A549 (cell line): Measurements from ENCODE around the gene ZBTB8OS. TPM values are rescaled to one million over a fixed set of nuclear protein-coding genes. Genes with fewer than 3 reads are reported as not detected.

Experiments
- ATAC-seq, 2 experiments: fragments of 200-7000 bp in 1 of 2; fragments of >200 bp in 1 of 2; cut with Nextera tagmentation in 1 of 2; cut with Tn5 transposase in 1 of 2; 3 replicates each; pipeline versions ENCODE4 v1.8.0 to v1.9.1; 2018 to 2020; ENCODE audit warnings: mild to moderate bottlenecking in 1 of 2, moderate library complexity in 1 of 2
- CTCF ChIA-PET: fragments of 300-600 bp; sonication (Branson Sonifier 250); formaldehyde crosslinking; extraction: SDS; loops from one replicate; lab custom pipeline; 2021; ENCODE audit warnings: antibody characterized with exemption, inconsistent platforms; lab: Yijun Ruan, JAX
- POLR2A ChIA-PET: fragments of 350-600 bp; formaldehyde crosslinking; extraction: SDS; loops from one replicate; lab custom pipeline; 2021; ENCODE audit warnings: antibody characterized with exemption, inconsistent platforms; lab: Yijun Ruan, JAX
- DNase-seq, 2 experiments: peaks; one replicate each; pipeline versions ENCODE4 v3.0.0 to v3.0.0-alpha.2; 2011 to 2016; ENCODE audit warnings: low read depth in 1 of 2, low spot score in 1 of 2
- FAIRE-seq: peaks from 2 replicates; lab custom pipeline; 2011; peaks lifted over from hg19 to GRCh38; lab: Jason Lieb, UNC
- H3K27ac ChIP-seq, 2 experiments: fragments of >200 bp; sonication (Bioruptor Twin); formaldehyde crosslinking; 3 replicates each; pipeline ENCODE4 v1.5.1; 2016 to 2017
- H3K4me1 ChIP-seq: fragments of >200 bp; sonication (Bioruptor Twin); formaldehyde crosslinking; 3 replicates; pipeline ENCODE4 v1.6.1; 2016
- H3K4me2 ChIP-seq: fragments of >200 bp; sonication (Bioruptor Twin); formaldehyde crosslinking; 3 replicates; pipeline ENCODE4 v1.6.1; 2016
- H3K4me3 ChIP-seq: fragments of >200 bp; sonication (Bioruptor Twin); formaldehyde crosslinking; 3 replicates; pipeline ENCODE4 v1.5.1; 2016
- H3K9me3 ChIP-seq: fragments of >200 bp; sonication (Bioruptor Twin); formaldehyde crosslinking; 3 replicates; pipeline ENCODE4 v1.6.1; 2016
- CBX2 ChIP-seq: fragments of 200-600 bp; sonication (generic); IDR thresholded peaks from 2 replicates; pipeline ENCODE4 v1.6.1; 2016; ENCODE audit warnings: low read depth, mild to moderate bottlenecking, borderline replicate concordance
- CEBPB ChIP-seq, 2 experiments: fragments of >200 bp in 1 of 2; sonication (Bioruptor Twin) in 1 of 2; formaldehyde crosslinking in 1 of 2; IDR thresholded peaks; 2 replicates each; pipeline ENCODE4 v1.6.1; 2012 to 2016
- CHD2 ChIP-seq: fragments of 150-350 bp; IDR thresholded peaks from 2 replicates; pipeline ENCODE4 v1.6.1; 2014; ENCODE audit warnings: low read length; ENCODE audit not compliant: partially characterized antibody
- E2F6 ChIP-seq: IDR thresholded peaks from 2 replicates; pipeline ENCODE4 v1.6.1; 2012; ENCODE audit warnings: low read depth, borderline replicate concordance
- GATA3 ChIP-seq: IDR thresholded peaks from 2 replicates; pipeline ENCODE4 v1.6.1; 2012; ENCODE audit warnings: borderline replicate concordance
- HES2 ChIP-seq: fragments of >200 bp; sonication (Bioruptor Twin); formaldehyde crosslinking; IDR thresholded peaks from 2 replicates; pipeline ENCODE4 v1.6.1; 2016
- HOXB13 ChIP-seq: fragments of 250-450 bp; sonication (Bioruptor Pico); IDR thresholded peaks from 2 replicates; pipeline ENCODE4 v1.5.0; 2020; ENCODE audit warnings: low read depth, mild to moderate bottlenecking, moderate library complexity
- HOXB5 ChIP-seq: fragments of 250-450 bp; sonication (Bioruptor Pico); IDR thresholded peaks from 2 replicates; pipeline ENCODE4 v1.5.0; 2020; ENCODE audit warnings: mild to moderate bottlenecking, moderate library complexity
- JUN ChIP-seq, 2 experiments: fragments of >200 bp; sonication (Bioruptor Twin); formaldehyde crosslinking; IDR thresholded peaks; 2 replicates in 1 of 2; 3 replicates in 1 of 2; pipeline ENCODE4 v1.6.1; 2016 to 2017
- KDM1A ChIP-seq: fragments of 200-600 bp; sonication (generic); IDR thresholded peaks from 2 replicates; pipeline ENCODE4 v1.6.1; 2016; ENCODE audit warnings: low read depth, mild to moderate bottlenecking
- KDM5A ChIP-seq: fragments of 200-600 bp; sonication (generic); IDR thresholded peaks from 2 replicates; pipeline ENCODE4 v1.6.1; 2016; ENCODE audit warnings: antibody characterized with exemption, mild to moderate bottlenecking
- MAX ChIP-seq: IDR thresholded peaks from 2 replicates; pipeline ENCODE4 v1.6.1; 2012
- MYC ChIP-seq: IDR thresholded peaks from 2 replicates; pipeline ENCODE4 v1.6.1; 2012; ENCODE audit warnings: mild to moderate bottlenecking, inconsistent platforms, low read length, improper control_type of control experiment, borderline replicate concordance
- PHF8 ChIP-seq: fragments of 200-600 bp; sonication (generic); IDR thresholded peaks from 2 replicates; pipeline ENCODE4 v1.6.1; 2016; ENCODE audit warnings: low read depth, mild to moderate bottlenecking, antibody characterized with exemption, moderate library complexity, borderline replicate concordance
- USF2 ChIP-seq: fragments of 450-650 bp; IDR thresholded peaks from 2 replicates; pipeline ENCODE4 v1.6.1; 2014; ENCODE audit warnings: antibody characterized with exemption
- WGBS: methylation state at CpG from one replicate; pipeline ENCODE4 v1.1.6; 2017; ENCODE audit errors: missing lambda C conversion rate; 5-methylcytosine and 5-hydroxymethylcytosine counted together
- polyA plus RNA-seq, 4 experiments: library from polyadenylated mRNA; depleted of rRNA in 3 of 4; stranded (reverse); fragments of >200 nt; fragmentation: RNase III in 1 of 4; extraction: RNeasy Plus Mini Kit Qiagen cat#74134 plus additional on column Dnase treatment in 1 of 4; gene quantifications; 2 replicates in 3 of 4; 3 replicates in 1 of 4; pipeline ENCODE4 v1.2.3, GENCODE V29; 2011 to 2017
- TF ChIP-seq, protein P1 (sequence below): fragments of 250-450 bp; sonication (Bioruptor Pico); IDR thresholded peaks from 2 replicates; pipeline ENCODE4 v1.5.0; 2021; ENCODE audit warnings: mild to moderate bottlenecking, moderate library complexity, borderline replicate concordance

Gene ZBTB8OS
- polyA plus RNA-seq, 2 of the 4 experiments (the other 2 are of a cell fraction): 85.4 to 101 TPM

GRCh38 chr1:32652244-32652962 is 2.1 kb upstream of the ZBTB8OS start:
- CTCF ChIA-PET: no interaction called here
- Histone ChIP-seq H3K4me1 (peaks cover 23% of the 10 kb centered on the region), H3K4me2 (peak overlapping the region; percentile 90), H3K27ac (peak overlapping the region; percentile 88 to 98), H3K4me3 (peak overlapping the region; percentile 69), H3K9me3 (no peaks in the 10 kb centered on the region)
- 88% methylated on average over 16 of the region's 16 CpGs for WGBS
- no peak for FAIRE-seq
- DNase-seq: no peak
- POLR2A ChIA-PET: no interaction called here
- TF ChIP-seq E2F6 (no peak), MYC (no peak), HOXB5 (CRISPR knock-in tag) (no peak), HES2 (no peak), USF2 (no peak), KDM5A (no peak), CEBPB (IDR thresholded peaks at IDR 0.05) (no peak), MAX (no peak), HOXB13 (CRISPR knock-in tag) (no peak), KDM1A (no peak), CHD2 (no peak), JUN (IDR thresholded peaks at IDR 0.05) (no peak), GATA3 (no peak)
- TF ChIP-seq, protein P1, sequence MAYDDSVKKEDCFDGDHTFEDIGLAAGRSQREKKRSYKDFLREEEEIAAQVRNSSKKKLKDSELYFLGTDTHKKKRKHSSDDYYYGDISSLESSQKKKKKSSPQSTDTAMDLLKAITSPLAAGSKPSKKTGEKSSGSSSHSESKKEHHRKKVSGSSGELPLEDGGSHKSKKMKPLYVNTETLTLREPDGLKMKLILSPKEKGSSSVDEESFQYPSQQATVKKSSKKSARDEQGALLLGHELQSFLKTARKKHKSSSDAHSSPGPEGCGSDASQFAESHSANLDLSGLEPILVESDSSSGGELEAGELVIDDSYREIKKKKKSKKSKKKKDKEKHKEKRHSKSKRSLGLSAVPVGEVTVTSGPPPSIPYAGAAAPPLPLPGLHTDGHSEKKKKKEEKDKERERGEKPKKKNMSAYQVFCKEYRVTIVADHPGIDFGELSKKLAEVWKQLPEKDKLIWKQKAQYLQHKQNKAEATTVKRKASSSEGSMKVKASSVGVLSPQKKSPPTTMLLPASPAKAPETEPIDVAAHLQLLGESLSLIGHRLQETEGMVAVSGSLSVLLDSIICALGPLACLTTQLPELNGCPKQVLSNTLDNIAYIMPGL (CRISPR knock-in tag): no peak
- no peak for ATAC-seq

DNA sequence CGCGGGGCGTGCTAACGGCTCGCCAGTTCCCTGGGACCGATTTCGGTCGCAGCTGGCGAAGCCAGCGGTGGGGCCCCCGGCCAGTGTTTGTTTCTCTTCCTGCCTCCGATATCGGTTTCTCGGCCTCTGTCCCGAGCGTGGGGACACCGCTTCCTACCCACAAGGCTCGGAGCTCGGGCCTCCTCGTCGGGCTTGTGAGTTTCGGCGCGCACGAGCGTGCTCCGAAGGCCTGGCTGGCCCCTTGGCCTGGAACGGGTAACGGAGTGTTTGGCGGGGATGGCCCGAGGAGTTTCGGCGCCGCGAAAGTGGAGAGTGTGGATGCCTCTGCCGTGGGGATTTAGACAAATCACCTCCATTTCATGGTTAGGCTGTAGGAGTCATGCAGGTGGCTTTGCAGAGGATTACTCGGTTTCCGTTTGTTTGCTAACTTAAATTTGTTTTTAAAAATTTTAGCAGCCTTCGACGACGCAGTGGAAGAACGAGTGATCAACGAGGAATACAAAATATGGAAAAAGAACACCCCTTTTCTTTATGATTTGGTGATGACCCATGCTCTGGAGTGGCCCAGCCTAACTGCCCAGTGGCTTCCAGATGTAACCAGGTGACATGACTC is 1.2 kb upstream of the ZBTB8OS start:
- FAIRE-seq: no peak
- ChIA-PET POLR2A (interaction anchor here (0.5 to 1.7 kb wide), 14 partner anchors 9 to 257 kb away, joined by 3 to 8 read pairs (median 4); partner anchors contain the start of genes BSDC1 and ZBTB8A), CTCF (interaction anchor here (1.2 kb wide), 1 partner anchor 61 kb away, joined by 3 read pairs; no protein-coding TSS in a partner anchor)
- Histone ChIP-seq H3K4me2 (peak overlapping the region; percentile 90), H3K4me1 (peaks cover 23% of the 10 kb centered on the region), H3K4me3 (peak overlapping the region; percentile 69), H3K27ac (peak overlapping the region; percentile 88 to 98), H3K9me3 (no peaks in the 10 kb centered on the region)
- 2% methylated on average over 19 of the region's 43 CpGs for WGBS
- DNase-seq: peak in 1 of 2 experiments; percentile 20
- peak; percentile 32 to 37; a peak in 5 of 6 replicates for ATAC-seq
- TF ChIP-seq MAX (peak; percentile 42; the same call in 1 of the 2 replicates), CBX2 (no peak), PHF8 (peak; percentile 67)
